PC-3 (cell line): ENCODE data around the gene NACC2. TPM values are rescaled to one million over a fixed set of nuclear protein-coding genes. Genes with fewer than 3 reads are reported as not detected.

ENCODE experiments used
- ATAC-seq: fragments of 200-7000 bp; cut with Tn5 transposase; 2 replicates; pipeline ENCODE4 v1.9.1; 2020; ENCODE audit warnings: mild to moderate bottlenecking, moderate library complexity
- BruUV-seq: library from RNA; stranded (reverse); fragments of 400-500 nt; replicated peaks from 2 replicates; lab custom pipeline; 2021; lab: Mats Ljungman, UMichigan
- CTCF ChIA-PET: fragments of 300-600 bp; sonication (Branson Sonifier 250); formaldehyde crosslinking; loops from one replicate; lab custom pipeline; 2022; ENCODE audit warnings: antibody characterized with exemption; lab: Charles Lee
- POLR2A ChIA-PET: fragments of 300-600 bp; sonication (Branson Sonifier 250); formaldehyde crosslinking; loops from one replicate; lab custom pipeline; 2022; ENCODE audit warnings: antibody characterized with exemption; ENCODE audit not compliant: unreplicated experiment; lab: Charles Lee
- DNase-seq: peaks from one replicate; pipeline ENCODE4 v3.0.0-alpha.2; 2015
- H2AFZ ChIP-seq: fragments of 300-600 bp; sonication (generic); 2 replicates; pipeline ENCODE4 v1.6.0; 2016; ENCODE audit warnings: antibody characterized with exemption, low read length
- H3F3A ChIP-seq: fragments of 300-600 bp; sonication (generic); one replicate; pipeline ENCODE4 v1.6.0; 2017; ENCODE audit warnings: antibody characterized with exemption, low read length, control low read depth, mild to moderate bottlenecking; ENCODE audit not compliant: unreplicated experiment
- H3K27ac ChIP-seq: fragments of 300-600 bp; sonication (generic); 2 replicates; pipeline ENCODE4 v1.5.1; 2016; ENCODE audit warnings: mild to moderate bottlenecking, low read length
- H3K27me3 ChIP-seq: fragments of 300-600 bp; sonication (generic); 2 replicates; pipeline ENCODE4 v1.6.1; 2016; ENCODE audit warnings: low read length, mixed read lengths
- H3K36me3 ChIP-seq: fragments of 300-600 bp; sonication (generic); 2 replicates; pipeline ENCODE4 v1.6.1; 2016; ENCODE audit warnings: low read depth, mixed run types, low read length, mixed read lengths
- H3K4me1 ChIP-seq: fragments of 300-600 bp; sonication (generic); 2 replicates; pipeline ENCODE4 v1.5.1; 2016; ENCODE audit warnings: low read length; ENCODE audit not compliant: insufficient read depth
- H3K4me2 ChIP-seq: fragments of 300-600 bp; sonication (generic); 2 replicates; pipeline ENCODE4 v1.6.0; 2016; ENCODE audit warnings: low read length
- H3K4me3 ChIP-seq: fragments of 300-600 bp; sonication (generic); 2 replicates; pipeline ENCODE4 v1.5.1; 2016; ENCODE audit warnings: mild to moderate bottlenecking, low read length, mixed read lengths
- H3K79me2 ChIP-seq: fragments of 300-600 bp; sonication (generic); 2 replicates; pipeline ENCODE4 v1.6.1; 2017; ENCODE audit warnings: low read length, mixed read lengths
- H3K9ac ChIP-seq: fragments of 300-600 bp; sonication (generic); 2 replicates; pipeline ENCODE4 v1.6.0; 2016; ENCODE audit warnings: mild to moderate bottlenecking, low read length
- H3K9me2 ChIP-seq: fragments of 300-600 bp; sonication (generic); replicated peaks from 2 replicates; pipeline ENCODE4 v1.6.1; 2016; ENCODE audit warnings: mixed run types, low read length, mixed read lengths
- H3K9me3 ChIP-seq: fragments of 300-600 bp; sonication (generic); 2 replicates; pipeline ENCODE4 v1.6.1; 2016; ENCODE audit warnings: low read length, mixed read lengths
- H4K20me1 ChIP-seq: fragments of 300-600 bp; sonication (generic); 2 replicates; pipeline ENCODE4 v1.6.1; 2016; ENCODE audit warnings: low read length, mixed read lengths
- EZH2 ChIP-seq: fragments of 300-600 bp; sonication (generic); IDR thresholded peaks from one replicate; pipeline ENCODE4 v1.6.1; 2017; ENCODE audit warnings: antibody characterized with exemption, mild to moderate bottlenecking, low read length; ENCODE audit not compliant: unreplicated experiment
- EZH2phosphoT487 ChIP-seq: fragments of 300-600 bp; sonication (generic); IDR thresholded peaks from 2 replicates; pipeline ENCODE4 v1.6.1; 2018; ENCODE audit warnings: mild to moderate bottlenecking, antibody characterized with exemption, low read length, borderline replicate concordance
- intact Hi-C: fragments of 100-400 bp; cut with micrococcal nuclease; formaldehyde crosslinking; loops from 2 replicates; pipeline ENCODE4 v1.9.0; 2023
- total RNA-seq: library from RNA; depleted of rRNA; stranded (reverse); fragments of >200 nt; gene quantifications from 2 replicates; pipeline ENCODE4 v1.2.3, GENCODE V29; 2014
- TF ChIP-seq, protein P1 (sequence below): fragments of 300-600 bp; sonication (generic); conservative IDR thresholded peaks from 2 replicates; pipeline ENCODE4 v1.5.1; 2017; ENCODE audit warnings: antibody characterized with exemption, low read depth, mild to moderate bottlenecking, low read length

NACC2 gene
- total RNA-seq, 1 experiment from 2014 or later, result 12.3 TPM

DNA sequence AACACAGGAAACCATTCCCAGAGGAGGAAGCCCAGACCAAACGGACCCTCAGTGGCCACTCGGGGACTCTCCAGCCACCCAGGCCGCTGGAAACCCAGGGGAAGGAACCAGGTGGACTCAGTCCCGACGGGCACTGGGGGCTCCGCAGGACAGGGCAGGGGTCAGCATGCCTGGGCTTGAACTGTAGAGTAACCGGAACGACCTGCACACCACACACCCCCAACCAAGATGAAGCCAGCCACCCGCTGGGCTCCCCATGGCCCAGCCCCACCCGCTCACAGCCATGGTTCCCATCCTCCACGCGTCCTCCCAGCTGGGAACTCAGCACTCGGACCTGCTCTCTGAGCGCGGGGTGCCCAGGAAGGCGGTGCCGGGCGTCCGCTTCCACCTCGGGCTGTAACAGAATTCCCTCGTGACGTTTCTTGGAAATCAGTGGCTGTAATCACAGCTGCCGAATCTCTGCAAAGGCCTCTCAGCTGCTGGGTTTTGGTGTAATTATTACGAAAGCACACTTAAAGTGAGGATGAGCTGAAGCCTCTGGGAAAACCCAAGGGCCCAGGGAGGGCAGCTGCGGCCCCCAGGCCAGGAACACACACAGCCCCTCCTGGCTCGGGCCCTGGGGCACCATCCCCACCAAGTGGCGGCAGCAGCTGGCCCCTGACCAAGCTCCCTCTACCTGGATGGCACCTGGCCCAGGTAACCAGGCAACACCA is 13.8 kb downstream of the NACC2 start:
- Histone ChIP-seq H3K79me2 (0 out of 2 replicates have a peak, but pooled peaks cover 3% of the 10 kb centered on the region), H3K9me3 (no peaks in the 10 kb centered on the region), H2AFZ (no peak overlapping the region), H3K4me1 (no peaks in the 10 kb centered on the region), H3K27me3 (no peaks in the 10 kb centered on the region), H3K9me2 (no peaks in the 10 kb centered on the region), H3K9ac (no peak overlapping the region), H3K4me2 (no peak overlapping the region), H3K36me3 (no peaks in the 10 kb centered on the region), H4K20me1 (no peaks in the 10 kb centered on the region), H3K4me3 (no peak overlapping the region), H3F3A (no peaks in the 10 kb centered on the region), H3K27ac (no peak overlapping the region)
- no peak for TF ChIP-seq EZH2phosphoT487
- TF ChIP-seq EZH2, result no peak
- TF ChIP-seq, protein P1, sequence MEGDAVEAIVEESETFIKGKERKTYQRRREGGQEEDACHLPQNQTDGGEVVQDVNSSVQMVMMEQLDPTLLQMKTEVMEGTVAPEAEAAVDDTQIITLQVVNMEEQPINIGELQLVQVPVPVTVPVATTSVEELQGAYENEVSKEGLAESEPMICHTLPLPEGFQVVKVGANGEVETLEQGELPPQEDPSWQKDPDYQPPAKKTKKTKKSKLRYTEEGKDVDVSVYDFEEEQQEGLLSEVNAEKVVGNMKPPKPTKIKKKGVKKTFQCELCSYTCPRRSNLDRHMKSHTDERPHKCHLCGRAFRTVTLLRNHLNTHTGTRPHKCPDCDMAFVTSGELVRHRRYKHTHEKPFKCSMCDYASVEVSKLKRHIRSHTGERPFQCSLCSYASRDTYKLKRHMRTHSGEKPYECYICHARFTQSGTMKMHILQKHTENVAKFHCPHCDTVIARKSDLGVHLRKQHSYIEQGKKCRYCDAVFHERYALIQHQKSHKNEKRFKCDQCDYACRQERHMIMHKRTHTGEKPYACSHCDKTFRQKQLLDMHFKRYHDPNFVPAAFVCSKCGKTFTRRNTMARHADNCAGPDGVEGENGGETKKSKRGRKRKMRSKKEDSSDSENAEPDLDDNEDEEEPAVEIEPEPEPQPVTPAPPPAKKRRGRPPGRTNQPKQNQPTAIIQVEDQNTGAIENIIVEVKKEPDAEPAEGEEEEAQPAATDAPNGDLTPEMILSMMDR, result no peak
- BruUV-seq, result no TSS peak
- ChIA-PET CTCF (no interaction called here), POLR2A (no interaction called here)
- ATAC-seq (no peak), DNase-seq (no peak)
- intact Hi-C loops, result no loop called here

GRCh38 chr9:136080716-136081112 is 14.4 kb downstream of the NACC2 start:
- H3K27me3 ChIP-seq, result no peaks in the 10 kb centered on the region
- intact Hi-C loops, result no loop called here
- no peaks in the 10 kb centered on the region for H3K36me3 ChIP-seq
- H3K9me3 ChIP-seq, result no peaks in the 10 kb centered on the region
- no peak for TF ChIP-seq EZH2phosphoT487
- no peak for TF ChIP-seq EZH2
- TF ChIP-seq, protein P1, result no peak
- H3K79me2 ChIP-seq, result 0 out of 2 replicates have a peak, but pooled peaks cover 3% of the 10 kb centered on the region
- no peak overlapping the region for H3K4me3 ChIP-seq
- no peaks in the 10 kb centered on the region for H3K4me1 ChIP-seq
- DNase-seq (no peak), ATAC-seq (no peak)
- no peak overlapping the region for H3K4me2 ChIP-seq
- POLR2A ChIA-PET, result no interaction called here
- H3K9ac ChIP-seq, result no peak overlapping the region
- H3K27ac ChIP-seq, result no peak overlapping the region
- no TSS peak for BruUV-seq
- no peaks in the 10 kb centered on the region for H3K9me2 ChIP-seq
- no peak overlapping the region for H2AFZ ChIP-seq
- CTCF ChIA-PET, result no interaction called here
- H4K20me1 ChIP-seq, result no peaks in the 10 kb centered on the region
- no peaks in the 10 kb centered on the region for H3F3A ChIP-seq

DNA sequence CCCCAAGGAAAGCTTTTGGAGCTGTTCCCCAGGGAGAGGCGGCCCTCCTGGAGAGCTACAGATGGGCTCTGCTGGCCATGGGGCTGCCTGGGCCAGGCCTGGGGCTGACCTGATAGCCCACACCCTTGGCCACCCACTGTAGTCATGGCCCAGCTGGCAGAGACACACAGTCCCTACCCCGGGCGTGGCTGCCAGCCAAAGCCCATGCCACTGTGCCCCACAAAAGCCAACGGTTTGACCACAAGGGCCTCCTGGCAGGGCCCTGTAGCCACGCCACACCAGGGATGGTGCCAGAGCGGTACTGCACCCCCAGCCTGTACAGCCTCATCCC is 15.2 kb downstream of the NACC2 start:
- H3K4me3 ChIP-seq, result no peak overlapping the region
- no peak overlapping the region for H2AFZ ChIP-seq
- POLR2A ChIA-PET, result no interaction called here
- H3K9me2 ChIP-seq, result no peaks in the 10 kb centered on the region
- no peak overlapping the region for H3K9ac ChIP-seq
- H3K79me2 ChIP-seq, result 0 out of 2 replicates have a peak, but pooled peaks cover 3% of the 10 kb centered on the region
- TF ChIP-seq EZH2phosphoT487, result no peak
- TF ChIP-seq, protein P1, result no peak
- TF ChIP-seq EZH2, result no peak
- no peak overlapping the region for H3K27ac ChIP-seq
- H3K4me2 ChIP-seq, result no peak overlapping the region
- ATAC-seq, result peak; percentile 45
- DNase-seq, result no peak
- BruUV-seq, result no TSS peak
- H3K4me1 ChIP-seq, result no peaks in the 10 kb centered on the region
- CTCF ChIA-PET, result no interaction called here
- no peaks in the 10 kb centered on the region for H3K9me3 ChIP-seq
- no peaks in the 10 kb centered on the region for H3K27me3 ChIP-seq
- no peaks in the 10 kb centered on the region for H4K20me1 ChIP-seq
- H3K36me3 ChIP-seq, result no peaks in the 10 kb centered on the region
- no peaks in the 10 kb centered on the region for H3F3A ChIP-seq
- intact Hi-C loops, result no loop called here
